Uterus (tissue), 4 donors: ENCODE data around the gene WARS2. TPM values are rescaled to one million over a fixed set of nuclear protein-coding genes. Genes with fewer than 3 reads are reported as not detected.

ENCODE experiments used
- DNase-seq, 2 donors: peaks; one replicate each; pipeline ENCODE4 v3.0.0-alpha.2; 2019 to 2020
- H3K27ac ChIP-seq, 2 donors: fragments of 200-600 bp; sonication (generic); 1 replicate in 1 of 2; 2 replicates in 1 of 2; pipeline ENCODE4 v1.5.1; 2016 to 2018
- H3K27me3 ChIP-seq, 2 donors: fragments of 200-600 bp; sonication (generic); one replicate each; pipeline ENCODE4 v1.5.1; 2018 to 2019; ENCODE audit warnings: control low read depth in 1 of 2
- H3K36me3 ChIP-seq, 2 donors: fragments of 200-600 bp; sonication (generic); one replicate each; pipeline ENCODE4 v1.5.1; 2019; ENCODE audit warnings: control low read depth in 1 of 2
- H3K4me1 ChIP-seq, 2 donors: fragments of 200-600 bp; sonication (generic); one replicate each; pipeline ENCODE4 v1.5.1; 2018 to 2019; ENCODE audit warnings: control low read depth in 1 of 2
- H3K4me3 ChIP-seq, 2 donors: fragments of 200-600 bp; sonication (generic); 1 replicate in 1 of 2; 2 replicates in 1 of 2; pipeline ENCODE4 v1.5.1; 2018 to 2019; ENCODE audit warnings: mild to moderate bottlenecking in 1 of 2
- H3K9me3 ChIP-seq, 2 donors: fragments of 200-600 bp; sonication (generic); one replicate each; pipeline ENCODE4 v1.5.1; 2019; ENCODE audit warnings: control low read depth in 1 of 2
- POLR2A ChIP-seq, 2 donors: fragments of 450-650 bp; IDR thresholded peaks; one replicate each; pipeline ENCODE4 v1.6.1; 2016; ENCODE audit warnings: antibody characterized with exemption in 2 of 2, mild to moderate bottlenecking in 1 of 2, moderate library complexity in 1 of 2
- intact Hi-C: fragments of 100-400 bp; cut with DNase I; formaldehyde crosslinking; loops from one replicate; pipeline ENCODE4 v1.15.1; 2023; ENCODE audit warnings: low total_unique reads
- total RNA-seq, 4 donors: library from RNA; depleted of rRNA in 3 of 4; stranded (reverse); fragments of >200 nt in 3 of 4; gene quantifications; one replicate each; pipeline versions ENCODE4 v1.1.0 to v1.2.4, GENCODE V29; 2014 to 2023
- TF ChIP-seq, protein P1 (sequence below), 4 experiments: fragments of 200-600 bp in 2 of 4; fragments of 450-650 bp in 2 of 4; sonication (generic) in 2 of 4; IDR thresholded peaks; one replicate each; pipeline ENCODE4 v1.5.1; 2016 to 2019; ENCODE audit warnings: antibody characterized with exemption in 4 of 4, mild to moderate bottlenecking in 2 of 4, moderate library complexity in 1 of 4
- donor health status: DM: yes; HTN: yes; CAD: no.

WARS2 gene
- total RNA-seq, 4 donors from 2014 or later, result 13.5 to 22.6 (median 18.5) TPM

DNA sequence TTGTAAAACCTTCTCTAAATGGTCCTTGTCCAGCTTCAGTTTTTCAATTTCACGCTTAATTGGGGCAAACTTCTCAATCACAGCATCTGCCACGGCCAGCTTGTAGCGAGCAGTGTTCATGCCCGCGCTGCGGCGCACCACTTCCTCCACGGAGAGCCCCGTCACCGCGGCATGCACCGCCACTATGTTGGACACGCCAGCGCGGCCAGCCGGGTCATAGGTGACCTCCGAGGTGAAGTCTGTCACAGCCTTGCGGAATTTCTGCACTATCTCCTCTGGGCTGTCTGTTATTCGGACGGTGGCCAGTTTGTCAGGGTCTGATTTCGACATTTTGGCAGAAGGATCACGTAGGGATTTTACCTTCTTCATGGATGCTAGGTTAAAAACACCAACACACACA, 107.5 kb downstream of the WARS2 start:
- no peak for DNase-seq
- H3K27me3 ChIP-seq, result no peaks in the 10 kb centered on the region
- H3K4me1 ChIP-seq, result no peaks in the 10 kb centered on the region
- H3K9me3 ChIP-seq, result no peaks in the 10 kb centered on the region
- H3K27ac ChIP-seq, result no peak overlapping the region
- no peak for TF ChIP-seq POLR2A (IDR thresholded peaks at IDR 0.05)
- TF ChIP-seq, protein P1, sequence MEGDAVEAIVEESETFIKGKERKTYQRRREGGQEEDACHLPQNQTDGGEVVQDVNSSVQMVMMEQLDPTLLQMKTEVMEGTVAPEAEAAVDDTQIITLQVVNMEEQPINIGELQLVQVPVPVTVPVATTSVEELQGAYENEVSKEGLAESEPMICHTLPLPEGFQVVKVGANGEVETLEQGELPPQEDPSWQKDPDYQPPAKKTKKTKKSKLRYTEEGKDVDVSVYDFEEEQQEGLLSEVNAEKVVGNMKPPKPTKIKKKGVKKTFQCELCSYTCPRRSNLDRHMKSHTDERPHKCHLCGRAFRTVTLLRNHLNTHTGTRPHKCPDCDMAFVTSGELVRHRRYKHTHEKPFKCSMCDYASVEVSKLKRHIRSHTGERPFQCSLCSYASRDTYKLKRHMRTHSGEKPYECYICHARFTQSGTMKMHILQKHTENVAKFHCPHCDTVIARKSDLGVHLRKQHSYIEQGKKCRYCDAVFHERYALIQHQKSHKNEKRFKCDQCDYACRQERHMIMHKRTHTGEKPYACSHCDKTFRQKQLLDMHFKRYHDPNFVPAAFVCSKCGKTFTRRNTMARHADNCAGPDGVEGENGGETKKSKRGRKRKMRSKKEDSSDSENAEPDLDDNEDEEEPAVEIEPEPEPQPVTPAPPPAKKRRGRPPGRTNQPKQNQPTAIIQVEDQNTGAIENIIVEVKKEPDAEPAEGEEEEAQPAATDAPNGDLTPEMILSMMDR (IDR thresholded peaks at IDR 0.05), result no peak
- no peak overlapping the region for H3K4me3 ChIP-seq
- intact Hi-C loops, result no loop called here
- H3K36me3 ChIP-seq, result no peaks in the 10 kb centered on the region

DNA sequence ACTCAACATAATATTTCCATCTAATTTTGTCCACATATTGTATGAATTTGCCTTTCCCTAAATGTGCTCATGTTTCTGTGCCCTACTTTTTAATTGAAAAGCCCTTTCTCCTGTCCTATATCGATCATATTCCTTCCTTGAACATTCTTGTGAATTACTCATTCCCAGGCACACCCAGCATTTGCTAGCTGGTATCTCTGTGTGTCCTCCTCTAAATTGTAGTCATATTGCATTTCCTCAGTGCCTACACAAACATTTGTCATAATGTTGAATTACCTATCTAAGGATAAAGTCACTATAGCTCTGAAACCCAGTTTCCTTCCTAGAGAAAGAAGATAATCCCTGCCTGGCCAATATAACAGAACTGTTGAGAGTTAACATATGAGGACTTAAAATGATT, 112.7 kb downstream of the WARS2 start:
- intact Hi-C loops, result no loop called here
- no peaks in the 10 kb centered on the region for H3K27me3 ChIP-seq

DNA sequence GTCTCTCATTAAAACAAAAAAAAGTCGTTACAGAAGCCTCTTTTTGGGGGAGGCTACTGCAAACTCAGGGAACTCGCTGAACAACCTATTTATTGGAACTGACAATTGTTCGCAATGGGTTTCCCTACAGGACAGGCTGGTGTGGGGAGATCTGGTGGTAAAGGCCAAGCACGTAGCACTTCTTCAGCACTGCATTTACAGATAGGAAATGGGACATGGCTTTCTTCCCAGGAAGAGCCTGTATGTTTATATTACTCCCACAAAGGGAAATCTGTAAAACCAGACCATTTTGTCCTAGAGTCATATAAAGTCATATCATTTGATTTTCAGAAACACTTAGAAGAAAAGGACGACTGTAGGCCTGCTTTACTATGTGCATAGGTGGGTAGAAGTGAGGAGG, 113.5 kb downstream of the WARS2 start:
- Histone ChIP-seq H3K27me3 (no peaks in the 10 kb centered on the region), H3K4me3 (no peak overlapping the region), H3K9me3 (no peaks in the 10 kb centered on the region), H3K27ac (no peak overlapping the region), H3K4me1 (no peaks in the 10 kb centered on the region), H3K36me3 (no peaks in the 10 kb centered on the region)
- TF ChIP-seq, protein P1 (IDR thresholded peaks at IDR 0.05), result no peak
- no peak for TF ChIP-seq POLR2A (IDR thresholded peaks at IDR 0.05)
- DNase-seq, result no peak
- intact Hi-C loops, result no loop called here

More for the DNA sequence above, 112.7 kb downstream of the WARS2 start:
- no peaks in the 10 kb centered on the region for H3K36me3 ChIP-seq
- no peaks in the 10 kb centered on the region for H3K9me3 ChIP-seq
- no peak for TF ChIP-seq POLR2A (IDR thresholded peaks at IDR 0.05)
- TF ChIP-seq, protein P1 (IDR thresholded peaks at IDR 0.05), result no peak
- DNase-seq, result no peak
- H3K4me3 ChIP-seq, result no peak overlapping the region
- H3K27ac ChIP-seq, result no peak overlapping the region
- no peaks in the 10 kb centered on the region for H3K4me1 ChIP-seq

DNA sequence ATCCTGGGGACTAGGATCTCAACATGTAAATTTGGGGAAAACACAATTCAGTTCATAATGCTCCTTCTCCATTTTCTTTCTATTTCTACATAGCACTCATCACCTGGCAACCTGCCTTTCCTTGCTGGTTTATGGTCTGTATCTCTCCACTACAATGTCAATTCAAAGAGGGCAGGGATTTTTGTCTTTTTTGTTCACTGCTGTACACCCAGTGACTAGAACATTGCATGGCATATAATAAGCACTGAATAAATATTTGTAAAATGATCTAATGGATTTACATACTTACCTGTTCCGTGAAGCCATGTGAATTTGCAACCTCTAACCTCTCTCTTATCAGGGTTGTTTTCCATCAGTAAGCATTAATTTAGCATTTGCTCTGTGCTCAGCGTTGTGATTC, 124.9 kb downstream of the WARS2 start:
- TF ChIP-seq POLR2A (IDR thresholded peaks at IDR 0.05), result no peak
- TF ChIP-seq, protein P1 (IDR thresholded peaks at IDR 0.05), result no peak
- no peak for DNase-seq
- intact Hi-C loops, result no loop called here

DNA sequence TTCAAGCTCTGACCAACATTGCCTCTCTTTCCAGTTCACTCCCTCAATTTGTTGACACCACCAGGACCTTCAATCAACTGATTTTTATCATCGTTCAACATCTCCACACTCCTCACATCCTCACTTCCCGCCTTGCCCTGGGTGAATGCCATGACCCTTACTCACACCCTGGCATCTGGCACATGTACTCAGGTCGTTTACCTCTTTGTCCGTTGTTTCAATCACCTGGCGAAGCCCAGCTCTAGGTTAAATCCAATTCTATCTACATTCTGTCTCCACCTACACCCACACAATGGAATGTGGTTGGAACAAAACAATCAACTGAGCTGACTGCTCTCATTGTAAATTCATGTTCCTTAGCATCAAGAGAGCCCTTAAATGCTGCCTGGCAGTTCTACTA, 128.1 kb downstream of the WARS2 start:
- no peak overlapping the region for H3K4me3 ChIP-seq
- TF ChIP-seq, protein P1 (IDR thresholded peaks at IDR 0.05), result no peak
- no peak for TF ChIP-seq POLR2A (IDR thresholded peaks at IDR 0.05)
- H3K4me1 ChIP-seq, result peaks cover 0 to 16% of the 10 kb centered on the region in 2 donors
- no peak overlapping the region for H3K27ac ChIP-seq
- no peak for DNase-seq
- H3K27me3 ChIP-seq, result peaks cover 9 to 13% of the 10 kb centered on the region in 2 donors
- intact Hi-C loops, result no loop called here
- no peaks in the 10 kb centered on the region for H3K9me3 ChIP-seq
- no peaks in the 10 kb centered on the region for H3K36me3 ChIP-seq

More for the DNA sequence above, 124.9 kb downstream of the WARS2 start:
- H3K4me3 ChIP-seq, result no peak overlapping the region
- no peaks in the 10 kb centered on the region for H3K27me3 ChIP-seq
- no peaks in the 10 kb centered on the region for H3K9me3 ChIP-seq
- no peak overlapping the region for H3K27ac ChIP-seq
- no peaks in the 10 kb centered on the region for H3K4me1 ChIP-seq
- no peaks in the 10 kb centered on the region for H3K36me3 ChIP-seq
